Suprapubic skin (tissue), 3 donors: ENCODE measurements around the gene SNRNP70.
"Not testable (repeated sequence)": the region's sequence is repeated elsewhere in the genome, so short reads cannot be mapped to it uniquely, and the experiment has no call there.

Source experiments
- CTCF ChIP-seq, 2 donors: fragments of 200-600 bp in 1 of 2; fragments of 450-650 bp in 1 of 2; sonication (generic) in 1 of 2; IDR thresholded peaks; one replicate each; pipeline ENCODE4 v1.5.1; 2016 to 2019; ENCODE audit warnings: antibody characterized with exemption in 2 of 2, mild to moderate bottlenecking in 1 of 2, moderate library complexity in 1 of 2
- POLR2A ChIP-seq, 2 donors: fragments of 450-650 bp; IDR thresholded peaks; one replicate each; pipeline ENCODE4 v1.6.1; 2017; ENCODE audit warnings: antibody characterized with exemption in 2 of 2, mild to moderate bottlenecking in 2 of 2, moderate library complexity in 2 of 2

- not testable (repeated sequence) for TF ChIP-seq CTCF, POLR2A (IDR thresholded peaks at IDR 0.05)
Observed at GRCh38 chr19:49043548-49043947, 41.7 kb upstream of the SNRNP70 start, which contains the start of gene CGB5.
